HG02798 (cell line): Measurements from ENCODE around the gene TWNK.
"Not testable (repeated sequence)": the region's sequence is repeated elsewhere in the genome, so short reads cannot be mapped to it uniquely, and the experiment has no call there.

Experiments
- ATAC-seq: cut with Tn5 transposase; IDR thresholded peaks from one replicate; pipeline ENCODE4 v1.9.1; 2021; ENCODE audit warnings: mild to moderate bottlenecking; ENCODE audit not compliant: unreplicated experiment, poor library complexity

The TWNK gene

DNA sequence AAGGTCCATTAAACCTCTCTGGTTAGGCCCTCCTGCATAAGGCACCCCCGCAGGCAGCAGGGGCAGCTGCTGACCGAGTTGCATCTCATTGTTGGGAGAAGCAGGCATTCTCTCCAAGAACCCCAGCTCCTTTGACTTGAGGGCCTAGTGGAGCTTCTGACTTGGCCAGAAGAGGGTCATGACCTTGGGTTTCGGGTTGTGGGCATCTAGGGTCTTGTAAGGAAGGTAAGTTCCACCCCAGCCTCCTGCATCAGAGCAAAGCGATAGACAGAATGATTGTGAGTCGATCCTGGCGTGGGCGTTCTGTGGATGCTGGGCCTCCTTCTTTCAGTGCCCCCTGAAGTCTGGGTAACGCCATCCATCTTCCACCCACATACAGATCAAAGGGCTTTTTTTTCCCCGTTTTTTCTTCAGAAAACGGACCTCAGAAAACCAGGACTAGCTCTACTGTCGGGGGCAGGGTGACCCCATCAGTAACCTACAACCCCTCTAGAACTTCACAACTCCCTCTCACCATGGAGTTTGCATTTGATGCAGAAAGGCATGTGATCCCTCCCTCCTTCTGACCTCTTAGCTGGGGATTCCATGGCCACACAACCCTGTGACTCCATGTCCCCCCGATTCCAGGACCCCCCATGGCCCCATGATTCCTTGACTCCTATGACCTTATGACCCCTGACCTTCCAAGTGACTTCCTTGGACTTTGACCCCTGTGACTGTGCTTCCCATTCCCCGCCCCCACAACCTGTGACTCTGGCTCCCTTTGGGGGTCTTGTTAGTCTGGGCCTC is 15.0 kb upstream of the TWNK start:
- no peak for ATAC-seq

DNA sequence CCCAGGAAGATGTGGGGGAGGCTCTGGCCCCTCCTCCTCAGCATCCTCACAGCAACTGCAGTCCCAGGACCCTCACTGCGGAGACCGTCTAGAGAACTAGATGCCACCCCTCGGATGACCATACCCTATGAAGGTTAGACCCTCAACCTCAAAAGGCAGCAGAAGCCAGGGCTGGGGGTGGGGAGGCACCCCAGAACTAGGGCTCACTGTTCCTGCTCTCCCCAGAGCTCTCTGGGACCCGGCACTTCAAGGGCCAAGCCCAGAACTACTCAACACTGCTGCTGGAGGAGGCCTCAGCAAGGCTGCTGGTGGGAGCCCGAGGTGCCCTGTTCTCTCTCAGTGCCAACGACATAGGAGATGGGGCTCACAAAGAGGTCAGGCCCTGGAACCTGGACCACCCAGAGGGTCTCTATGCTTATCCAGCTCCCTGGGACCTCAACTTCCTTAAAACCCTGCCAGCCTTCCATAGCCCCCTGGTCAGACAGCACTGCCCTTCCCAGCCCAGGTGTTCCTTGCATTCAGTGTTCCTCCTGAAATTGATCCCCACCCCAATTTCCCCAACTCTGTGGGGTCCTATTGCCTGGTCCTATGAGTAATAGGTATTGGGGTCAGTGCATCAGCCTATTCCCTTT is 14.3 kb upstream of the TWNK start:
- ATAC-seq: no peak

DNA sequence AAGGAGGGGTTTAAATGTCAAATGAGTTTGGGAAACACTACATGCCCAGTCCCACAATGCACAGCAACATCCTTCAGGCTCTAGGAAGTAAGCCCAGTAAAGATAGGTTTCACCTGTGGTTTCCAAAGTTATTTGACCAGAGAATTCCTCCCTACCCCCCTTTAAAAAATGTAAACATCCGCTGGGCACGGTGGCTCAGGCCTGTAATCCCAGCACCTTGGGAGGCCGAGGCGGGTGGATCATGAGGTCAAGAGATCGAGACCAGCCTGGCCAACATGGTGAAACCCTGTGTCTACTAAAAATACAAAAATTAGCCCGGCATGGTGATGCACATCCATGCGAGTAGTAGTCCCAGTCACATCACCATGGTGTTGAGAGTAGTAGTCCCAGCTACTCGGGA is 11.9 kb upstream of the TWNK start:
- not testable (repeated sequence) for ATAC-seq

DNA sequence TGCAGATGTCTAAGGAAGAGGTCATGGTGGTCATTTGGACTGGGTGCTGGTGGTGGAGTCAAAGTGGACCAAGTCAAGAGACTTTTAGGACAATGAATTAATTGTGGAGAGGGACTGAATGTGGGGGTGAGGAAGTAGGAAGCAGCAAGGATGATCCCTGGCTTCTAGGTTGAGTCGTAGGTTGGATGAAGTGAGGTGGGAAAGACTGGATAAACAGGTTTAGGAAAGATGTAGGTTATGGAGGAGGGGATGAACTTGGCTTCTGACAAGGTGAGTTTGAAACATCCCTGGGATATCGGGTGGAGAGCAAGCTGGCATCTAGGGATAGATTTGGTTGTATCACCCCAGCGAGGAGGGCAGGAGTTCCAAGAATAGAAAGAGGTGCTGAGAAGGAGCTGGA is 10.4 kb upstream of the TWNK start:
- ATAC-seq: no peak

DNA sequence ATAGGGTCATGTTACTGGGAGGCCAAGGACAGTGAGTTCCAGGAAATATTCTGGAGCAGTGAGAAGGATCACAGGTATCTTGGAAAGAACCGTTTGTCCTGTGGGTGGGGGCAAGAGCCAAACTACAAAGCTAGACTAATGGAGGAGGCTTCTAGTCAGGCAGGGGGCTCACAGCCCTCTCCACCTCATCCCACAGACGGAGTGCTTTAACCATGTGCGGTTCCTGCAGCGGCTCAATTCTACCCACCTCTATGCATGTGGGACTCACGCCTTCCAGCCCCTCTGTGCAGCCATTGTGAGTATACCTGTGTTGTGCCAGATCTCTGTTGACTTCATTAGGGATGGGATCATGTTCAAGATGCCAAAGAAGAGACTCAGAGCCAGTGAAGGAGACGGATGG is 9.9 kb upstream of the TWNK start:
- no peak for ATAC-seq

DNA sequence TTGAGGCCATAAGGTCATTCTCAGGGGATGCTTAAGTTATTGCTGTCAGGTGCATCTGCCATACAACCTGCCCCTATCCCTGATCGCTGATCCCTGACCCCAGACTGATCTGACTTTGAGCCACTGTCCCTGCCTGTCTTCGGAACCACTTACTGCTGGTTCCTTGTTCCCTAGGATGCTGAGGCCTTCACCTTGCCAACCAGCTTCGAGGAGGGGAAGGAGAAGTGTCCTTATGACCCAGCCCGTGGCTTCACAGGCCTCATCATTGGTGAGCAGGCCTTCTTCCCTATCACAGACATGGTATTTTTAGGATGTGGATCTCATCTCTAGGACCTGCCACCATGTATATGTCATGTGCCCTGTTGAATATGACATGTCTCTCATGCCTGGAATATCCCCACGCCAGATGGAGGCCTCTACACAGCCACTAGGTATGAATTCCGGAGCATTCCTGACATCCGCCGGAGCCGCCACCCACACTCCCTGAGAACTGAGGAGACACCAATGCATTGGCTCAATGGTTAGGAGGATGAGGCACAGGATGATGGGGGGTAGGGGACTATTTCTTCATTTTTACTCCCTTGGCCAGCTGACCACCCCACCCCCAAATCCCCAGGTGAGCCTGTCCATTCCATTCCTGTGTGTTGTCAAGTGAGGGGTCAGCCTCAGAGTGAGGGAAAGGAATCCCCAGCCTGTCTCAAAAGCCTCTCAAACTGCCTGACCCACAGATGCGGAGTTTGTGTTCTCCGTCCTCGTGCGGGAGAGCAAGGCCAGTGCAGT is 9.0 kb upstream of the TWNK start:
- ATAC-seq: no peak

DNA sequence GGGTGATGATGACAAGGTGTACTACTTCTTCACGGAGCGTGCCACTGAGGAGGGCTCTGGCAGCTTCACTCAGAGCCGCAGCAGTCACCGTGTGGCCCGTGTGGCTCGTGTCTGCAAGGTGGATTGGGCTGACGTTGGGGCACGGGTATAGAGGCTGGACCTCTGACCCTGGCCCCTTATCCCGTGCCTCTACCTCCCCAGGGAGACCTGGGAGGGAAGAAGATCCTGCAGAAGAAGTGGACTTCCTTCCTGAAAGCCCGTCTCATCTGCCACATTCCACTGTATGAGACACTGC is 8.5 kb upstream of the TWNK start:
- no peak for ATAC-seq

DNA sequence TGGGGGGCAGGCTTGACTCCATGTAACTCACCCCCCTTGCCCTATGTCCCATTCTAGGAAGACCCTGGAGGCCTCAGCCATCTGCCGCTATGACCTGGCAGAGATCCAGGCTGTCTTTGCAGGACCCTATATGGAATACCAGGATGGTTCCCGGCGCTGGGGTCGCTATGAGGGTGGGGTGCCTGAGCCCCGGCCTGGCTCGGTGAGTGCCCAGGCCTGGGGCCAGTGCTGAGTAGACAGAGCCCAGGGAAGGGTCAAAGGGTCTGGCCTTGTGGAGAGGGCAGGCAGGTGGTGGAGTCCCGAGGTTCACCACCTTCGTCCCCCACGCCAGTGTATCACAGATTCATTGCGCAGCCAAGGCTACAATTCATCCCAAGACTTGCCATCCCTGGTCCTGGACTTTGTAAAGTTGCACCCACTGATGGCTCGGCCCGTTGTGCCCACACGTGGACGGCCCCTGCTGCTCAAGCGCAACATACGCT is 7.5 kb upstream of the TWNK start:
- ATAC-seq: no peak

DNA sequence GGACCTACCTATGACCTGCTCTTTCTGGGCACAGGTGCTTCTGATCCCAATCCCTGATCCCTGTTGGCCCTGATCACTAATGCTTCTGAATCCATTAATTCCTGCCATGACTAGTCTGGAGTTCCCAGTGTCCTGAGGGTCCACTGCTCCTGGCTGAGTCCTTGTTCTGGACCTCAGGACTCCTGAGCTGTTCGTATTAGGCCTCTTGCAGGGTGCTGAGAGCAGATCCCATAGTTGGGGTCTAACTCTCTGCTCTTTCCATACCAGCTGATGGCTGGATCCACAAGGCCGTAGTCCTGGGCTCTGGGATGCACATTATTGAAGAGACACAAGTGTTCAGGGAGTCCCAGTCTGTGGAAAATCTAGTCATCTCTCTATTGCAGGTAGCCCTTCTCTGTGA is 7.0 kb upstream of the TWNK start:
- no peak for ATAC-seq

DNA sequence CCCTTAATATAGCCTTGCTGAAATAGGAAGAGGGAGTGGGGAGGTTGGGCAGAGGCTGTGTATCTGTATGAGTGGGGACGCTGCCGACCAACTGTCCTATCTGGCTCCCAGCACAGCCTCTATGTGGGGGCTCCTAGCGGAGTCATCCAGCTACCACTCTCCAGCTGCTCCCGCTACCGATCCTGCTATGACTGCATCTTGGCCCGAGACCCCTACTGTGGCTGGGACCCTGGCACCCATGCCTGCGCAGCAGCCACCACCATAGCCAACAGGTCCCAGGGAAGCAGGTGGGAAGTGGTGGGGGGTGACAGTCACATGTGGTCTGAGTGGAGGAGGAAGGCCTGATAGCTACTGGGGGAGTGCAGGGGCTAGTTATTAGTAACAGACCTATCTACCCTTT is 6.6 kb upstream of the TWNK start:
- no peak for ATAC-seq

DNA sequence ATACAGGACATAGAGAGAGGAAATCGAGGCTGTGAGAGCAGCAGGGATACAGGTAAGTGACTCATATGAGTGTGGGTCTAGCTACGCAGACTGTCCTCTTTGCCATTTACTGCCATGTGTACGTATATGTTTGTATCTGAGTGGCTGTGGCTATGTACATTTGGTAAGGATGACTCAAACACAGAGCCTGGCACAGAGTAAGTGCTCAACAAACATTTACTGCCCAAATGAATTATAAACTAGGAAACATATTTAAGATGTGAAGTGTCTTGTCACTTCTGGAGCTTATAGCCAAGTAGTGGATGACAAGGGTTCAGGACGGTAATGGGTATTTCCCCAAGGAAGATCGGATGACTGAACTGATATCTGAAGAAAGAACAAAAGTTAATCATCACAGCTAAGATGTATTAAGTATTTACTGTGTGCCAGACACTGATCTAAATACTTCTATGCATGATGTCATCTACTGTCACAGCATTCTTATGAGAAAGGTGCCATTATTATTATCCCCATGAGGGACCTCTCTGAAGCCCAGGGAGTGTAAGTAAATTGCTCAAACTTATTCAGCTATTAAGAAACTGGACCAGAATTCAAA is 6.1 kb upstream of the TWNK start:
- no peak for ATAC-seq

DNA sequence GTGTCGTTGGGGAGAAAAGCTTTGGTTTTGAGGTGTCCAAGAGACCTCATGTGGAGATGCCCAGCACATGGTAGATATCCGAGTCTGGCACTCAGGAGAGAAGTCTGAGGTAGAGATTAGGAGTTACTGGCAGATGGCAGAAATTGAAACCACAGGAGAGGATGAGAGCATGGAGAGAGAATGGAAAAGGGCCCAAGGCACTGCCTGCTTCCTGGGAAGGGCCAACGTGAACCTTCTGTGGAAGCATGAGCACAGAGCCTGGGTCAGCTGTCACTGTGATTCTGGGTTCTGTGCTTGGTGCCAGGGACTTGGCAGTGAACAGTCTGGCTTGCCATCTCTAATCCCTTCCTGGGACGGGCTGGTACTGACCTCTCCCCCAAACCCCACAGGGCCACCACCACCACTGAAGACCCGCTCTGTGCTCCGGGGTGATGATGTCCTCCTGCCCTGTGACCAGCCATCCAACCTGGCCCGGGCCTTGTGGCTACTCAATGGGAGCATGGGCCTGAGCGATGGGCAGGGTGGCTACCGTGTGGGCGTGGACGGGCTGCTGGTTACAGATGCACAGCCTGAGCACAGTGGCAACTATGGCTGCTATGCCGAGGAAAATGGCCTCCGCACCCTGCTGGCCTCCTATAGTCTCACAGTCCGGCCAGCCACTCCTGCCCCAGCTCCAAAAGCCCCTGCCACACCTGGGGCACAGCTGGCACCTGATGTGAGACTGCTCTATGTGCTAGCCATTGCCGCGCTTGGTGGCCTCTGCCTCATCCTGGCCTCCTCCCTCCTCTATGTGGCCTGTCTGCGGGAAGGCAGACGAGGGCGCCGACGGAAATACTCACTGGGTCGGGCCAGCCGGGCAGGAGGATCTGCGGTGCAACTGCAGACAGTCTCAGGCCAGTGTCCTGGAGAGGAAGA is 4.2 kb upstream of the TWNK start:
- ATAC-seq: no peak

DNA sequence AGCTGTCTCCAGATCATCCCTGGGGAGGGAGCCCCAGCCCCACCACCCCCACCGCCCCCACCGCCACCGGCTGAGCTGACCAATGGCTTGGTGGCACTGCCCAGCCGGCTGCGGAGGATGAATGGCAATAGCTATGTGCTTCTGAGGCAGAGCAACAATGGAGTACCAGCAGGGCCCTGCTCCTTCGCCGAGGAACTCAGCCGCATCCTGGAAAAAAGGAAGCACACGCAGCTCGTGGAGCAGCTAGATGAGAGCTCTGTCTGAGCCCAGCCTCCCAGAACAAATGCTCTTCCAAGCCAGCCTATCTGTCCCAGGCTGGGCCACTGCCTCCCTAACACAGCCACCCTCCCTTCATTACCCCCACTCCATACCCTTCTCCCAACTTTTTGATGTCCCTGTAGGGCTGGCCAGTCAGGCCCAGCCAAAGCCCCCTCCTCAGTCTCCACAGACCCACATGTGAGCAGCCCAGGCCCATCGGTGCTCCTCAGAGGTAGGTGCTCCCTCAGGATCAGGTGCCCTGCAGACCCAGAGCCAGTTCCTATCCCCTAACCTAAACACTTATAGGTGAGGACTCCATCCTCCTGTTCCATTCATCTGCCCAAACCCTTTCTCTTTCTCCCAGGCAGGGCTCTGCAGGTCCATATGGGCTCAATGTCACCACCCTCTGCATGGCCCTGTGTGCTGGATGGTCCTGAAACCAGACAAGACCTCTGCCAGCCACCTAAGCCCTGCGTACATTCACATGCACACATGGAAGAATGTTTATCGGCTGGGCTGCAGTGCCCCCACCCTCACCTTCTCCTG is 3.3 kb upstream of the TWNK start:
- ATAC-seq: no peak

DNA sequence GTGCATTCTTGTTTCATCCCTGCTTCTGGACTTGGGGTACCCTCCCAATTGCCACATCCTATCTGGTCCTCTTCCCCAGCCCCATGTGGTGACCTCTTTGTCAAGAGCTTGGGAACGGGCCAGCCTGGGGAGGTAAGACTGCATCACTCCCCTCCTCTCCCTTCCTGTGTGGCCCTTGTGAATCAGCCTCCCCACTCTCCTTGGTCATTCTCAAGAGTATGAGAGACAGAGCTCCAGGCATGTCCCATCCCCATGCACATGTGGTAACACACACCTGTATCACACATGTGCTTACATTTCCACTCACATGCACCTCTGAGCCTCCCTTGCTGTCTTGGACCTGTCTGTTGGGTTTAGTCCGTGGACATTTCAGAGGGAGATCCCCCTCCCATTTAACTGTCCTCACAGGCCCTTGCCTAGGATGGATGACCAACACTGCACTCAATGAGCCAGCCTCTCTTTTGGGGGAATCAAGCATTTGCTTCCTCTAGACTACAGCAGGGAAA is 2.6 kb upstream of the TWNK start:
- no peak for ATAC-seq

DNA sequence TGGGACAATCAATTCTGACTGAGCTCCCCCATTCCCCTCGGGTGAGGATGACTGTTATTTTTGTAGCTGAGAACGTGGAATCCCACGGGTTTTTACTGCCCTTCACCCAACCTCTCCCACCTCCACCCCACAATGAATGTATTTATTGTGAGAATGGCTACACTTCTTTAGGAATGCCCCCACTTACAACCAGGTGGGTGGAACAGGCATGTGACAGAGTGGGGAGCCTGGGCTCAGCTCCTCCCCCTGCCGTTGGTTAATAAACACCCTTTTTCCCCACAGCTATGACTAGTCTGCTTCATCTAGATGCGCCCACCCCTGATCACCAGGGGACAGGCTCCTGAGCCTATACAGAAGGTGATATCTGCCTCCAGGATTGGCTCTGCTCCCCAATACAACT is 2.0 kb upstream of the TWNK start:
- ATAC-seq: no peak

DNA sequence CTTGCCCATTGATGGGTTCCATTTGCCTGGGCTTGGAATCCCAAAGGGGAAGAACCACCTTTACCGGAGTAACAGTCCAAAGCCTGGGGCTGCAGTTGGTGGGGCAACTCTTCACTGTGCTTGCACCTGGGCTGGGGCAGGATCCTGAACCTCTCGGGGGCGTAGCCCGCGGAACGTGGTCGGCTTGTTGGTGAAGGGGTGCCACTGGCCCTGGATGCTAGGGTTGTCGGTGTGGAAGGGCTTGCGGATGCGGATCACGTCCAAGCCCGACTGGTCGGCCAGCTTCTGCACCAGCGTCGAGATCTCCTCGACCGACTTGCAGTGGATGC is 756 bp upstream of the TWNK start:
- no peak for ATAC-seq

DNA sequence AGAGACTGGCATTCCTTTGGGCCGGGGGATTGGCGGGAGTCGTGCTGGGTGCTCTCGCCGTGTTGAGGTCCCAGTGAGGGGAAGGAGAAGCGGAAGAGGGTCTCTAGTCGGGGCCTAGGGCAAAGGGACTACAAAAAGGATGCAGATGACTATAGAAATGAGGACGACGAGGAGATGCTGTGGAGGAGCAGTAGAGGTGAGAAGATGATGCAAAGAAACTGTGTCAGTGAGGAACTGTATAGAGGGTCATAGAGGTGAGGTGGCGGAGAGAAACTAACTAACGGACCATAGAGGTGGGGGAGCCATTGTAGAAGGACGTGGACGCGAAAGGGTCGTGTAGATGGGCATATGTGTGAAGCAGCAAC is 324 bp downstream of the TWNK start:
- peak; percentile 8 for ATAC-seq

DNA sequence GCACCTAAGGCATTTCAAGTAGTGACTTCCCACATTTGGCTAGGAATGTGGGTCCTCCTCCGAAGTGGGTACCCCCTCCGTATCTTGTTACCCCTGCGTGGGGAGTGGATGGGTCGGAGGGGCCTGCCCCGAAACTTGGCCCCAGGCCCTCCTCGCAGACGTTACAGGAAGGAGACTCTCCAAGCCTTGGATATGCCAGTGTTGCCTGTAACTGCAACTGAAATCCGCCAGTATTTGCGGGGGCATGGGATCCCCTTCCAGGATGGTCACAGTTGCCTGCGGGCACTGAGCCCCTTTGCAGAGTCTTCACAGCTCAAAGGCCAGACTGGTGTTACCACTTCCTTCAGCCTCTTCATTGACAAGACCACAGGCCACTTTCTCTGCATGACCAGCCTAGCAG is 823 bp downstream of the TWNK start:
- no peak for ATAC-seq

DNA sequence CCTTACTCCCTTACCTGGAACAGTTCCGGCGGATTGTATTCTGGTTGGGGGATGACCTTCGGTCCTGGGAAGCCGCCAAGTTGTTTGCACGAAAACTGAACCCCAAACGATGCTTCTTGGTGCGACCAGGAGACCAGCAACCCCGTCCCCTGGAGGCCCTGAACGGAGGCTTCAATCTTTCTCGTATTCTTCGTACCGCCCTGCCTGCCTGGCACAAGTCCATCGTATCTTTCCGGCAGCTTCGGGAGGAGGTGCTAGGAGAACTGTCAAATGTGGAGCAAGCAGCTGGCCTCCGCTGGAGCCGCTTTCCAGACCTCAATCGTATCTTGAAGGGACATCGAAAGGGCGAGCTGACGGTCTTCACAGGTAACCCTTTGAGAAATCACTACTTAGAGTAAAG is 1.7 kb downstream of the TWNK start:
- ATAC-seq: no peak
